Peyer's patch (tissue), 4 donors: ENCODE results near the gene SMTN. TPM values are rescaled to one million over a fixed set of nuclear protein-coding genes. Genes with fewer than 3 reads are reported as not detected.
A peak's percentile ranks its signal among the peaks of the same experiment; 100 is the strongest.

ENCODE experiments used
- DNase-seq, 3 donors: peaks; one replicate each; pipeline ENCODE4 v3.0.0-alpha.2; 2017 to 2019
- H3K27ac ChIP-seq, 4 donors: fragments of 200-600 bp; sonication (generic); one replicate each; pipeline ENCODE4 v1.5.1; 2016 to 2019
- H3K27me3 ChIP-seq, 2 donors: fragments of 200-600 bp; sonication (generic); one replicate each; pipeline ENCODE4 v1.5.1; 2019
- H3K36me3 ChIP-seq, 3 donors: fragments of 200-600 bp; sonication (generic); one replicate each; pipeline ENCODE4 v1.5.1; 2016 to 2019
- H3K4me1 ChIP-seq, 4 donors: fragments of 200-600 bp; sonication (generic); one replicate each; pipeline ENCODE4 v1.5.1; 2016 to 2019
- H3K4me3 ChIP-seq, 4 donors: fragments of 200-600 bp; sonication (generic); 1 replicate in 3 of 4; 2 replicates in 1 of 4; pipeline ENCODE4 v1.5.1; 2016 to 2019; ENCODE audit warnings: mild to moderate bottlenecking in 1 of 4
- H3K9me3 ChIP-seq, 4 donors: fragments of 200-600 bp; sonication (generic); one replicate each; pipeline ENCODE4 v1.5.1; 2016 to 2019; ENCODE audit warnings: mild to moderate bottlenecking in 1 of 4
- CTCF ChIP-seq, 6 experiments: fragments of 450-650 bp in 4 of 6; fragments of 200-600 bp in 2 of 6; sonication (generic) in 1 of 6; IDR thresholded peaks; one replicate each; pipeline ENCODE4 v1.5.1; 2017 to 2019; ENCODE audit warnings: antibody characterized with exemption in 6 of 6, mild to moderate bottlenecking in 3 of 6, moderate library complexity in 1 of 6
- POLR2A ChIP-seq, 2 donors: fragments of 450-650 bp; IDR thresholded peaks; one replicate each; pipeline ENCODE4 v1.5.1; 2017; ENCODE audit warnings: antibody characterized with exemption in 2 of 2, mild to moderate bottlenecking in 2 of 2, moderate library complexity in 2 of 2
- total RNA-seq, 4 donors: library from RNA; depleted of rRNA; stranded (reverse); fragments of >200 nt; gene quantifications; one replicate each; pipeline ENCODE4 v1.1.0, GENCODE V29; 2016

Gene SMTN
- total RNA-seq, 4 donors from 2014 or later: 23.1 to 124 (median 75.9) TPM

- H3K27ac ChIP-seq: peak overlapping the region in 3 of 4 donors; percentile 25 to 41 (median 36)
- no peaks in the 10 kb centered on the region for H3K36me3 ChIP-seq
- H3K27me3 ChIP-seq: no peaks in the 10 kb centered on the region
- H3K4me3 ChIP-seq: no peak overlapping the region
- H3K4me1 ChIP-seq: peaks cover 0 to 8% (median 0%) of the 10 kb centered on the region in 4 donors
- DNase-seq: peak; percentile 43 to 81 (median 78)
- H3K9me3 ChIP-seq: no peaks in the 10 kb centered on the region
- peak; percentile 21 to 97 (median 87) for TF ChIP-seq CTCF (IDR thresholded peaks at IDR 0.05)
- TF ChIP-seq POLR2A (IDR thresholded peaks at IDR 0.05): no peak
These were observed 68.0 kb downstream of the SMTN start for GRCh38 chr22:31148953-31149627.

- no peaks in the 10 kb centered on the region for H3K9me3 ChIP-seq
- H3K4me3 ChIP-seq: no peak overlapping the region
- no peaks in the 10 kb centered on the region for H3K27me3 ChIP-seq
- TF ChIP-seq CTCF (IDR thresholded peaks at IDR 0.05) (peak in 4 of 6 experiments; percentile 10 to 58 (median 50)), POLR2A (IDR thresholded peaks at IDR 0.05) (no peak)
- peak in 2 of 3 donors; percentile 47 to 52 for DNase-seq
- no peaks in the 10 kb centered on the region for H3K36me3 ChIP-seq
- H3K4me1 ChIP-seq: peaks cover 0 to 11% (median 0%) of the 10 kb centered on the region in 4 donors
- H3K27ac ChIP-seq: no peak overlapping the region
These were observed 69.5 kb downstream of the SMTN start for GRCh38 chr22:31150615-31151014.

- Histone ChIP-seq H3K27ac (no peak overlapping the region), H3K27me3 (no peaks in the 10 kb centered on the region), H3K36me3 (no peaks in the 10 kb centered on the region), H3K4me1 (peaks cover 0 to 11% (median 0%) of the 10 kb centered on the region in 4 donors), H3K4me3 (no peak overlapping the region), H3K9me3 (no peaks in the 10 kb centered on the region)
- DNase-seq: no peak
- TF ChIP-seq POLR2A (IDR thresholded peaks at IDR 0.05) (no peak), CTCF (IDR thresholded peaks at IDR 0.05) (no peak)
These were observed 70.8 kb downstream of the SMTN start for GRCh38 chr22:31151872-31152271.

- H3K4me3 ChIP-seq: no peak overlapping the region
- H3K27ac ChIP-seq: no peak overlapping the region
- peak in 1 of 3 donors; percentile 26 for DNase-seq
- no peaks in the 10 kb centered on the region for H3K9me3 ChIP-seq
- TF ChIP-seq CTCF (IDR thresholded peaks at IDR 0.05): no peak
- TF ChIP-seq POLR2A (IDR thresholded peaks at IDR 0.05): no peak
- H3K36me3 ChIP-seq: no peaks in the 10 kb centered on the region
- no peaks in the 10 kb centered on the region for H3K27me3 ChIP-seq
- H3K4me1 ChIP-seq: peaks cover 0 to 11% (median 0%) of the 10 kb centered on the region in 4 donors
These were observed 72.2 kb downstream of the SMTN start for GRCh38 chr22:31153357-31153756.

Other genes with a start within 250 kb of the SMTN start
- 10 to 100 TPM; 23.5 to 39.6 (median 29.5) TPM for gene MORC2, start 112.5 kb upstream of the SMTN start, total RNA-seq
- gene TUG1, start 112.1 kb upstream of the SMTN start, total RNA-seq: 100 to 1,000 TPM in 3 of 4 donors, 10 to 100 TPM in 1; 97.6 to 135 (median 109) TPM
- gene SELENOM, start 26.2 kb downstream of the SMTN start, total RNA-seq: 10 to 100 TPM; 31.4 to 89.1 (median 43.7) TPM
- gene INPP5J, start 41.6 kb downstream of the SMTN start, total RNA-seq: 100 to 1,000 TPM in 3 of 4 donors, 10 to 100 TPM in 1; 18.2 to 203 (median 156) TPM
- gene PLA2G3, start 59.2 kb downstream of the SMTN start, total RNA-seq: not detected
- 10 to 100 TPM; 34.7 to 45.9 (median 41.7) TPM for gene RNF185, start 78.9 kb downstream of the SMTN start, total RNA-seq
- 100 to 1,000 TPM; 106 to 256 (median 139) TPM for gene LIMK2, start 131.0 kb downstream of the SMTN start, total RNA-seq
- gene PIK3IP1, start 211.2 kb downstream of the SMTN start, total RNA-seq: 10 to 100 TPM; 23.7 to 60.2 (median 30.7) TPM